ENCODE data around the gene THRA.

THRA gene

DNA sequence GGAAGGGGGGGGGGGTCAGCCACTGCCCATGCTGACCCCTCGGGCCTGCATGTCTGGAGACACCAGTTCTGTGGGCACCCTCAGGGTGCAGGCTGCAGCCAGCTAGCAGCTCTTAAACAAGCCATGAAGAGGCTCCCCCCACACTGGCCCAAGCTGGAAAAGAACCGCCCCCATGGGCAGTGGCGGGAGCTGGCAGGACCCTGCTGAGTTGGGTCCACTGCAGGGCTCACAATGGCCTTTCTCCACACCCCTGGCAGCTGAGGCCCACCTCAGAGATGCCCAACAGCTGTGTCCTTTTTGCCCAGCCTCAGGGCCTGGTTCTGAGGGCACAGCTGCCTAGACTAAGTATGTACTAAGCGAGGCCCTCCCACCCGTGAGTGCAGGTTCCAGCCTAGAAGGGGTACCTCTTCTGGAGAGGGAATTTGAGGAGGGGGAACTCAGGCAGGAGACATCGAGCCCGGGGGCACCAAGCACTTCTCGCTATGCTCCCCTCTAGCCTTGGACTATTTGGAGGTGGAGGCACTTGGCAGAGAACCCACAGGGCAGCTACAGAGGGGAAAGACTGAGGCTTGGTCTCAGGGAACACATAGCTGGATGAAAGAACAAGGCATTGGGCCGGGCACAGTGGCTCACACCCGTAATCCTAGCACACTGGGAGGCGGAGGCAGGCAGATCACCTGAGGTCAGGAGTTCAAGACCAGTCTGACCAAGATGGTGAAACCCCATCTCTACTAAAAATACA lies 3.2 kb downstream of the THRA start:
- TF ChIP-seq, protein P1, sequence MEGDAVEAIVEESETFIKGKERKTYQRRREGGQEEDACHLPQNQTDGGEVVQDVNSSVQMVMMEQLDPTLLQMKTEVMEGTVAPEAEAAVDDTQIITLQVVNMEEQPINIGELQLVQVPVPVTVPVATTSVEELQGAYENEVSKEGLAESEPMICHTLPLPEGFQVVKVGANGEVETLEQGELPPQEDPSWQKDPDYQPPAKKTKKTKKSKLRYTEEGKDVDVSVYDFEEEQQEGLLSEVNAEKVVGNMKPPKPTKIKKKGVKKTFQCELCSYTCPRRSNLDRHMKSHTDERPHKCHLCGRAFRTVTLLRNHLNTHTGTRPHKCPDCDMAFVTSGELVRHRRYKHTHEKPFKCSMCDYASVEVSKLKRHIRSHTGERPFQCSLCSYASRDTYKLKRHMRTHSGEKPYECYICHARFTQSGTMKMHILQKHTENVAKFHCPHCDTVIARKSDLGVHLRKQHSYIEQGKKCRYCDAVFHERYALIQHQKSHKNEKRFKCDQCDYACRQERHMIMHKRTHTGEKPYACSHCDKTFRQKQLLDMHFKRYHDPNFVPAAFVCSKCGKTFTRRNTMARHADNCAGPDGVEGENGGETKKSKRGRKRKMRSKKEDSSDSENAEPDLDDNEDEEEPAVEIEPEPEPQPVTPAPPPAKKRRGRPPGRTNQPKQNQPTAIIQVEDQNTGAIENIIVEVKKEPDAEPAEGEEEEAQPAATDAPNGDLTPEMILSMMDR (IDR thresholded peaks at IDR 0.05): no peak

DNA sequence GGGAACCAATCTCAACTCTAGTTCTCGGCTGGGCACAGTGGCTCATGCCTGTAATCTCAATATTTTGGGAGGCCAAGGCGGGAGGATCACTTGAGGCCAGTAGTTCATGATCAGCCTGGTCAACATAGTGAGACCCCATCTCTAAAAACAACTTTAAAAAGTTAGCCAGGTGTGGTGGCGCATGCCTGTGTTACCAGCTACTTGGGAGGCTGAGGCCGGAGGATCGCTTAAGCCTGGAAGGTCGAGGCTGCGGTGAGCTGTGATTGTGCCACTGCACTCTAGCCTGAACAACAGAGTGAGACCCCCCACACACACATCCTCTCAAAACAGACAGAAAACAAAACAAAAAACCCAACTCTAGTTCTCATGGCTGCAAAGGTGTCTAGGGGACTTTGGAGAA lies 4.9 kb downstream of the THRA start:
- TF ChIP-seq, protein P1 (IDR thresholded peaks at IDR 0.05): no peak

- TF ChIP-seq, protein P1 (IDR thresholded peaks at IDR 0.05): no peak
Measured at GRCh38 chr17:40068129-40068581, 5.4 kb downstream of the THRA start.

DNA sequence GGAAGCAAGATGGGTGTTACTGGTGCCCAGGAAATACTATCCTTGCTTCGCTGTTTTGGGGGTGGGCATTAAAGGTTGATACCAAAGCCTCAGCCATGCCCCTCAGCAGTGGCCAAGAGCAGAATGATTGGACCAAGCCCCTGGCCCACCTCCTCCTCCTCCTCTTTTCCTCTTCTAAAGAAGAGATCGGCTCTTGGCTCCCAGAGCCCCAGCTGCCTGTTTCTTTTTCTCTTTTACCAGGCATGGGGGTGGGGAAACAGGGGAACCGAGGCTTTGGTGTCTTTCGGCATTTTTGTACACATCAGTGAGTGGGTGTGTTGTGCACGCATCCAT lies 5.8 kb downstream of the THRA start:
- TF ChIP-seq, protein P1 (IDR thresholded peaks at IDR 0.05): no peak

- TF ChIP-seq, protein P1 (IDR thresholded peaks at IDR 0.05): no peak
Measured at GRCh38 chr17:40068917-40069750, 6.4 kb downstream of the THRA start.

DNA sequence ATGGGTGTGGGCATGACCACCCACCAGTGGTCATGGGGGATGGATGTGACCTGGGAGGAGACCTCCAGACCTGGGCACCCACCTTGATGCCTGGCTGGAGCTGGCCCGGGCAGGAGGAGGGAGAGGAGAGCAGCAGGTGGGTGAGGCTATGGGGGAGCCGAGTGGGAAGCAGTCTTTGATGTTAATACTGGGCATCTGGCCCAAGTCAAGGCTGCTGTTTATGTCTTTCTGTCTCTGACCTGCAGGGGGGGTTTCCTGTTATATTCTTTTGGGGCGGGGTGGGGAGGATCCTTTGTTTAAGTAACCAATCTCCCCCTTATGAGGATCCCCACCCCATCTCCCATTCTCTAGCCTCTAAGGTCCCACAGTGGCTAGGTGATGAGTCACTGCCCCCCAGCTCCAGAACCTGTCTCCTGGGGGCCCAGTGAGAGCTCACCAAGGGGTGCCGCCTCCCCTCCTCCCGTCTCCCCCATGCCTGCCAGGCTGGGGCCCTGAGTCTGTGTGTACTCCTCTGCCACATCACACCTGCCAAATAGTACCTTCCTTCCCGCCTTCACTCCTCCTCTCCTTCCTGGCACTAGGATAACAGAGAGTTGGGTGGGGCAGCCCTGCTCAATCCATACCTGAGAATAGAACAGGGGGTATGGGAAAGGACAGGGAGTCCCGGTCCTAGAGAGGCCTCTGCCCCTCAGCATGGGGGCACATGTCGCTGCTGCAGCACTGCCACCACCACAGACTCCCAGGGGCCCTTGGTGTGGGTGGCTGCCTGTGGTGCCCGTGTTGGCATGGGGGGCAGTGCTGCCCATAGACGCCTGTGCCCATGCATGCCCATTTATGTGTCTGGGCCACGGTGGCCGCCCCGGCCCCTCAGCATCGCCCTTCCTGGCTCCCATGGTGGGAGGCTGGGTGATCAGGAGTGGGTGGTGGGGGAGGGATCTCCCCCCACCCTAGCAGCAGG lies 7.3 kb downstream of the THRA start:
- TF ChIP-seq, protein P1 (IDR thresholded peaks at IDR 0.05): peak; percentile 14; the same call in 1 of the 2 replicates

GRCh38 chr17:40070709-40071312 lies 8.0 kb downstream of the THRA start:
- TF ChIP-seq, protein P1 (IDR thresholded peaks at IDR 0.05): no peak
